ENCODE measurements around the gene ADSL. TPM values are rescaled to one million over a fixed set of nuclear protein-coding genes. Genes with fewer than 3 reads are reported as not detected.

ADSL gene
- total and polyA plus RNA-seq, 8 donors, result 17.0 to 167 (median 36.6) TPM

DNA sequence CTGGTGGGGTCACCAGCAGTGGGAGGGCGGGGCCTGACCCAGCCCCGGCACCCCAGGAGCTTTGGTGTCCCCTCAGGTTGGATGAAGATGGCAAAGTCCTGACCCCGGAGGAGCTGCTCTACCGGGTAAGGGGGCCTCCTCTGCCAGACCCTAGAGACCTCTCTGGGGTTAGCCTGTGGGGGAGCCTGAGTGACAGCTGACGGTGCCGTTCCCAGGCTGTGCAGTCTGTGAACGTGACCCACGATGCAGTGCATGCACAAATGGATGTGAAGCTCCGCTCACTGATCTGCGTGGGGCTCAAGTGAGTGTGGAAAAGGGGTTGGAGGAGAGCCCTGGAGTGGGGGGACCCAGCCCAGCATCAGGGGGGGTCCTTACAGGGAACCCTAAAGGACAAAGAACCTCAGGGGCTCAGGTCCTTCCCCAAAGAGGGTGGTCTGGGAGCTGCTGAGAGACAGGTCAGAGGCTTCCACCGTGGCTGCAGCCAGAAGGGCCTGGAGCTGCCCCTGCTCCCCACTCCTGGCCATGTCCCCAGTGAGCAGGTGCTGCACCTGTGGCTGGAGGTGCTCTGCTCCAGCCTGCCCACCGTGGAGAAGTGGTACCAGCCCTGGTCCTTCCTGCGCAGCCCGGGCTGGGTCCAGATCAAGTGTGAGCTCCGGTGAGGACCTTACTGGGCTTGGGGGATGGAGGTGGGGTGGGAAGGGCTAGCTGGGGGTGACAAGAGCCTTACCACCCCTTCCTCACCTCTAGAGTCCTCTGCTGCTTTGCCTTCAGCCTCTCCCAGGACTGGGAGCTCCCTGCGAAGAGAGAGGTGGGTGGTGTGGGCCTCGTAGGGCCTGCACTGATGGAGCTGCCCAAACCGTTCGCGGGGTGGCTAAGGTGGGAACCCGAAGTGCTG is 62.7 kb downstream of the ADSL start:
- WGBS, 5 donors, result 80 to 89% (median 86%) methylated on average over 18 to 21 of the region's 21 CpGs
- no peaks in the 10 kb centered on the region for H3K9me3 ChIP-seq
- no peaks in the 10 kb centered on the region for H3K27me3 ChIP-seq
- peaks cover 12 to 23% (median 17%) of the 10 kb centered on the region in 4 donors for H3K4me1 ChIP-seq
- DNase-seq, result no peak
- H3K4me3 ChIP-seq, result no peak overlapping the region
- no peak for TF ChIP-seq POLR2AphosphoS5 (IDR thresholded peaks at IDR 0.05)
- TF ChIP-seq POLR2A (IDR thresholded peaks at IDR 0.05), result no peak
- TF ChIP-seq, protein P1, sequence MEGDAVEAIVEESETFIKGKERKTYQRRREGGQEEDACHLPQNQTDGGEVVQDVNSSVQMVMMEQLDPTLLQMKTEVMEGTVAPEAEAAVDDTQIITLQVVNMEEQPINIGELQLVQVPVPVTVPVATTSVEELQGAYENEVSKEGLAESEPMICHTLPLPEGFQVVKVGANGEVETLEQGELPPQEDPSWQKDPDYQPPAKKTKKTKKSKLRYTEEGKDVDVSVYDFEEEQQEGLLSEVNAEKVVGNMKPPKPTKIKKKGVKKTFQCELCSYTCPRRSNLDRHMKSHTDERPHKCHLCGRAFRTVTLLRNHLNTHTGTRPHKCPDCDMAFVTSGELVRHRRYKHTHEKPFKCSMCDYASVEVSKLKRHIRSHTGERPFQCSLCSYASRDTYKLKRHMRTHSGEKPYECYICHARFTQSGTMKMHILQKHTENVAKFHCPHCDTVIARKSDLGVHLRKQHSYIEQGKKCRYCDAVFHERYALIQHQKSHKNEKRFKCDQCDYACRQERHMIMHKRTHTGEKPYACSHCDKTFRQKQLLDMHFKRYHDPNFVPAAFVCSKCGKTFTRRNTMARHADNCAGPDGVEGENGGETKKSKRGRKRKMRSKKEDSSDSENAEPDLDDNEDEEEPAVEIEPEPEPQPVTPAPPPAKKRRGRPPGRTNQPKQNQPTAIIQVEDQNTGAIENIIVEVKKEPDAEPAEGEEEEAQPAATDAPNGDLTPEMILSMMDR (IDR thresholded peaks at IDR 0.05), result no peak
- peaks cover 74 to 88% (median 84%) of the 10 kb centered on the region in 4 donors for H3K36me3 ChIP-seq
- peak overlapping the region in 3 of 5 donors; percentile 2 to 56 (median 46) for H3K27ac ChIP-seq
- intact Hi-C loops (cut with DNase I; ENCODE audit: low total_unique reads), result no loop called here

DNA sequence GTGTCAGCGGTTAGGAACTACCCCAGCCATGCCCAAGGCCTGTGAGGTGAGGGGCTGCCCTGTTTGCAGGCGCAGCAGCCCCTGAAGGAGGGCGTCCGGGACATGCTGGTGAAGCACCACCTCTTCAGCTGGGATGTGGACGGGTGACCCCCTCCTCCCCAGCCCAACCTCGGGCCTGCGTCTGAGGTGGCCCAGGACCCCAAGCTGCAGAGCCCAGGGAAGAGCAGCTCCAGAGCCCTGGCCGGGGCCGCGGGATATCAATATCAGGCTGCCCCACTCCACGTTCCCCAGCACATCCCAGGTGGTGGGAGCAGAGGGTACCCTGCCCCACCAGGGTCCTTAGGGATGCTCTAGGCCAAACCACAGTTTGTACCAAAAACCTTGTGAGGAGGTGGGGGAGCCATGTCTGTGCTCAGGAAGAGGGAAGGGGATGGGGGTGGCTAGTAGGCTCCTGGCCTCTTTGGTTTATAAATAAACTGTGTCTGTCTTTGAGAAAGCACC is 63.4 kb downstream of the ADSL start:
- peaks cover 12 to 24% (median 19%) of the 10 kb centered on the region in 4 donors for H3K4me1 ChIP-seq
- TF ChIP-seq, protein P1 (IDR thresholded peaks at IDR 0.05), result no peak
- TF ChIP-seq POLR2AphosphoS5 (IDR thresholded peaks at IDR 0.05), result no peak
- no peak for TF ChIP-seq POLR2A (IDR thresholded peaks at IDR 0.05)
- TF ChIP-seq EP300 (IDR thresholded peaks at IDR 0.05), result no peak
- no peaks in the 10 kb centered on the region for H3K27me3 ChIP-seq
- peaks cover 69 to 81% (median 77%) of the 10 kb centered on the region in 4 donors for H3K36me3 ChIP-seq
- H3K9me3 ChIP-seq, result no peaks in the 10 kb centered on the region
- no peak overlapping the region for H3K4me3 ChIP-seq
- peak overlapping the region; percentile 9 to 60 (median 46) for H3K27ac ChIP-seq
- no peak for DNase-seq
- WGBS, 5 donors, result 84 to 98% (median 90%) methylated on average over 8 to 11 of the region's 11 CpGs
- intact Hi-C loops (cut with DNase I; ENCODE audit: low total_unique reads), result no loop called here

DNA sequence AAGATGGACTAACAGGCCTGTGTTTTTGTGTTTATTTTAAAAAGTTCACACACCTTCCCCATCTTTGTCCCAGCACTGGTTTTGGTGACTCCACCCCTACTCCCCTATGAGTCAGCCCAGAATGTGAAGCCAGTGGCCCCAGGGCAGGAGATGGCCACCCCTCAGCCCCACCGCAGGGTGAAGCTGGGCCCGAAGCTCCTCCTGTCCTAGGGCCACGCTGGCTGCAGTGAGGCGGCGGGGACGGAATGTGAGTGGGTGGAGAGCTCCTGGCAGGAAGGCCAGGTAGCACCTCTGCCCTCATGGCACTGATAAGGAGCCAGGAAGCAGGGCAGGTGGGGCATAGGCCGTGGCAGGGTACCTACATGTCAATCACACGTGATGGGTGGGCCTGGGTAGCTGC is 64.0 kb downstream of the ADSL start:
- intact Hi-C loops (cut with DNase I; ENCODE audit: low total_unique reads), result no loop called here
- peaks cover 63 to 77% (median 71%) of the 10 kb centered on the region in 4 donors for H3K36me3 ChIP-seq
- peak in 1 of 2 donors; percentile 52 for DNase-seq
- no peak overlapping the region for H3K4me3 ChIP-seq
- H3K27ac ChIP-seq, result peak overlapping the region; percentile 9 to 60 (median 46)
- H3K27me3 ChIP-seq, result no peaks in the 10 kb centered on the region
- peaks cover 12 to 30% (median 25%) of the 10 kb centered on the region in 4 donors for H3K4me1 ChIP-seq
- no peaks in the 10 kb centered on the region for H3K9me3 ChIP-seq
- 30 to 70% (median 59%) methylated on average over 8 of the region's 8 CpGs for WGBS, 5 donors
- peak in 2 of 3 donors; percentile 18 to 74 for TF ChIP-seq POLR2AphosphoS5 (IDR thresholded peaks at IDR 0.05)
- no peak for TF ChIP-seq EP300 (IDR thresholded peaks at IDR 0.05)

DNA sequence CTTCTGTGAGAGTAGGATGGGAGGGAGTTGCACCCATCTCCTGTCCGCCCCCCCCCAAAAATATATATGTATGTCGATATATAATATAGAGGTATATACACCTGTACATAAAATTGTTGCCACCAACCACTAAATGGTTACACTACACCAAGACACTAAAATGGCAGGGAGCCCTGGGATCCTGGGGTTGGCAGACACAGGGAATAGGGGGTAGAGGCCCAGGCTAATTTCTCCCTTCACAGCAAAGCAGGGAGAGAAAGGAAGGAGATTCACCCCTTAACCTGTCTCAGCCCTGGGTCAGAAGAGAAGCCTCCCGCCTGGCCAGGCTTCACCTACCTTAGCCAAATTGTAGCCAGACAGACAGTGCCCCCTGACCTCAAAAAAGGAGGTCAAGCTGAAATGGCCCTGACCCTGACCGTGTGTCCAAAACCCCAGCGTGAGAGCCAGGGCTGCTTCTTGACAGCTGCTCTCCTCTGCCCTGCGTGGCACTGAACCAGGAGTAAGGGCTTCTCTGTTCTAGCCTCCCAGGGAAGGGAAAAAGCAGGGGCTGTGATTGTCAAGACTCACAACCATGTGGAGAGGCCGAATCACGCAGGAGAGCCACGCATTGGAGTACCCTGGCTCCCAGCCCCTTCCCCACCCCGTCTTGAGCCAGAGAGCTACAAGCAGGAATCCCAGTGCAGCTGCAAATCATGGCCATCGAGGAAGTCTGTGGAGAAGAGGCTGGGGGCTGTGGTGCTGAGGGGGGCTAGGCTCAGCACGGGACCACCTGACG is 64.6 kb downstream of the ADSL start:
- no peak overlapping the region for H3K4me3 ChIP-seq
- peaks cover 12 to 37% (median 31%) of the 10 kb centered on the region in 4 donors for H3K4me1 ChIP-seq
- H3K27me3 ChIP-seq, result no peaks in the 10 kb centered on the region
- no peak for DNase-seq
- no peaks in the 10 kb centered on the region for H3K9me3 ChIP-seq
- WGBS, 5 donors, result 73 to 88% (median 86%) methylated on average over 11 to 13 of the region's 13 CpGs
- H3K27ac ChIP-seq, result peak overlapping the region; percentile 9 to 60 (median 40)
- peaks cover 58 to 77% (median 70%) of the 10 kb centered on the region in 4 donors for H3K36me3 ChIP-seq
- TF ChIP-seq POLR2A (IDR thresholded peaks at IDR 0.05) (no peak), POLR2AphosphoS5 (IDR thresholded peaks at IDR 0.05) (no peak), EP300 (IDR thresholded peaks at IDR 0.05) (no peak)
- TF ChIP-seq, protein P1 (IDR thresholded peaks at IDR 0.05), result no peak
- intact Hi-C loops (cut with DNase I; ENCODE audit: low total_unique reads), result no loop called here

Data from stomach (tissue), 9 donors.